HCT116 (cell line): ENCODE data around the gene SESN1. TPM values are rescaled to one million over a fixed set of nuclear protein-coding genes. Genes with fewer than 3 reads are reported as not detected.

Experiments
- ATAC-seq: fragments of 200-7000 bp; cut with Tn5 transposase; 2 replicates; pipeline ENCODE4 v1.9.1; 2020; ENCODE audit warnings: mild to moderate bottlenecking, moderate library complexity
- BruUV-seq: library from RNA; stranded (reverse); fragments of 400-500 nt; replicated peaks from 2 replicates; lab custom pipeline; 2021; lab: Mats Ljungman, UMichigan
- CTCF ChIA-PET: fragments of 300-600 bp; sonication (Branson Sonifier 250); formaldehyde crosslinking; loops from one replicate; lab custom pipeline; 2021; ENCODE audit warnings: antibody characterized with exemption; lab: Charles Lee
- POLR2A ChIA-PET: fragments of 300-600, 350-600 bp; sonication (Branson Sonifier 250); formaldehyde crosslinking; loops from one replicate; lab custom pipeline; 2021; ENCODE audit warnings: antibody characterized with exemption; lab: Charles Lee
- RAD21 ChIA-PET, 2 experiments: fragments of 300-600 bp; sonication (Branson Sonifier 250); formaldehyde crosslinking; loops; one replicate each; lab custom pipeline; 2023; ENCODE audit warnings: low total read pairs in 2 of 2; ENCODE audit not compliant: uncharacterized antibody in 2 of 2, unreplicated experiment in 2 of 2, low non-redundant PET in 1 of 2; lab: Charles Lee
- DNase-seq: peaks from one replicate; pipeline ENCODE4 v3.0.0-alpha.2; 2010; ENCODE audit warnings: low read depth, low spot score
- H2AFZ ChIP-seq: fragments of 200-600 bp; shearing (Covaris generic), sonication (generic); 2 replicates; pipeline ENCODE4 v1.6.1; 2017; ENCODE audit warnings: low read depth, mixed run types, mixed read lengths, antibody characterized with exemption, low read length; ENCODE audit not compliant: poor library complexity, severe bottlenecking
- H3K27ac ChIP-seq: 2 replicates; pipeline ENCODE4 v1.5.1; 2012; ENCODE audit warnings: low read depth, low read length
- H3K27me3 ChIP-seq: fragments of 200-600 bp; sonication (generic); 2 replicates; pipeline ENCODE4 v1.6.1; 2016; ENCODE audit warnings: mixed run types, low read length, mixed read lengths; ENCODE audit not compliant: insufficient read depth
- H3K36me3 ChIP-seq, 2 experiments: fragments of 200-500 bp in 1 of 2; fragments of 200-600 bp in 1 of 2; sonication (Bioruptor generic) in 1 of 2; sonication (generic) in 1 of 2; 2 replicates each; pipeline versions ENCODE4 v1.5.1 to v1.6.1; 2014 to 2016; ENCODE audit warnings: low read length in 2 of 2, inconsistent platforms in 1 of 2, mixed read lengths in 1 of 2, mixed run types in 1 of 2; ENCODE audit not compliant: insufficient read depth in 2 of 2, control insufficient read depth in 1 of 2
- H3K4me1 ChIP-seq, 2 experiments: fragments of 200-600 bp in 1 of 2; sonication (generic) in 1 of 2; 2 replicates each; pipeline versions ENCODE4 v1.5.1 to v1.6.1; 2012 to 2017; ENCODE audit warnings: low read length in 2 of 2, inconsistent platforms in 1 of 2, mild to moderate bottlenecking in 1 of 2, mixed read lengths in 1 of 2, mixed run types in 1 of 2, moderate library complexity in 1 of 2; ENCODE audit not compliant: insufficient read depth in 2 of 2, control insufficient read depth in 1 of 2
- H3K4me2 ChIP-seq: fragments of 200-600 bp; sonication (generic); 2 replicates; pipeline ENCODE4 v1.6.1; 2017; ENCODE audit warnings: mixed run types, low read length, mixed read lengths
- H3K4me3 ChIP-seq, 2 experiments: fragments of 200-600 bp in 1 of 2; sonication (generic) in 1 of 2; replicated peaks in 1 of 2; 2 replicates each; pipeline ENCODE4 v1.5.1; 2011 to 2016; ENCODE audit warnings: low read length in 2 of 2, control low read depth in 1 of 2, low read depth in 1 of 2, mild to moderate bottlenecking in 1 of 2, mixed read lengths in 1 of 2, mixed run types in 1 of 2
- H3K79me2 ChIP-seq: fragments of 200-600 bp; sonication (generic); 2 replicates; pipeline ENCODE4 v1.6.1; 2017; ENCODE audit warnings: mild to moderate bottlenecking, mixed run types, low read length, moderate library complexity, mixed read lengths; ENCODE audit not compliant: insufficient read depth
- H3K9ac ChIP-seq: fragments of 200-600 bp; sonication (generic); 2 replicates; pipeline ENCODE4 v1.6.1; 2016; ENCODE audit warnings: low read length, mixed read lengths
- H3K9me2 ChIP-seq: fragments of 200-600 bp; sonication (generic), shearing (Covaris generic); 2 replicates; pipeline ENCODE4 v1.6.1; 2017; ENCODE audit warnings: mixed run types, mild to moderate bottlenecking, moderate library complexity; ENCODE audit not compliant: insufficient read depth
- H3K9me3 ChIP-seq, 2 experiments: fragments of 200-500 bp in 1 of 2; fragments of 200-600 bp in 1 of 2; sonication (Bioruptor generic) in 1 of 2; sonication (generic) in 1 of 2; 2 replicates each; pipeline ENCODE4 v1.6.1; 2014 to 2017; ENCODE audit warnings: low read length in 2 of 2, mixed read lengths in 2 of 2, inconsistent platforms in 1 of 2, low read depth in 1 of 2, mild to moderate bottlenecking in 1 of 2, mixed run types in 1 of 2, moderate library complexity in 1 of 2; ENCODE audit not compliant: control insufficient read depth in 1 of 2, insufficient read depth in 1 of 2
- H4K20me1 ChIP-seq: fragments of 200-600 bp; sonication (generic), shearing (Covaris generic); 2 replicates; pipeline ENCODE4 v1.6.1; 2017; ENCODE audit warnings: mixed run types, mild to moderate bottlenecking, moderate library complexity; ENCODE audit not compliant: insufficient read depth
- ATF3 ChIP-seq: IDR thresholded peaks from 2 replicates; pipeline ENCODE4 v1.6.1; 2012
- CBX3 ChIP-seq: IDR thresholded peaks from 2 replicates; pipeline ENCODE4 v1.6.1; 2012; ENCODE audit warnings: low read depth
- CEBPB ChIP-seq: IDR thresholded peaks from 2 replicates; pipeline ENCODE4 v1.6.1; 2012; ENCODE audit warnings: low read depth
- CTCF ChIP-seq, 3 experiments: fragments of 200-600 bp in 1 of 3; sonication (generic) in 1 of 3; IDR thresholded peaks in 2 of 3; conservative IDR thresholded peaks in 1 of 3; 2 replicates each; pipeline ENCODE4 v1.5.1; 2012 to 2017; ENCODE audit warnings: low read depth in 2 of 3, low read length in 2 of 3, antibody characterized with exemption in 1 of 3, borderline replicate concordance in 1 of 3, control low read depth in 1 of 3, mild to moderate bottlenecking in 1 of 3, mixed read lengths in 1 of 3, mixed run types in 1 of 3, moderate library complexity in 1 of 3; ENCODE audit not compliant: insufficient read depth in 1 of 3
- EGR1 ChIP-seq: IDR thresholded peaks from 2 replicates; pipeline ENCODE4 v1.6.1; 2012; ENCODE audit warnings: low read depth
- EZH2 ChIP-seq: fragments of 200-600 bp; sonication (generic); IDR thresholded peaks from 2 replicates; pipeline ENCODE4 v1.6.1; 2017; ENCODE audit warnings: antibody characterized with exemption, mixed run types
- EZH2phosphoT487 ChIP-seq: fragments of 200-600 bp; IDR thresholded peaks from 2 replicates; pipeline ENCODE4 v1.6.1; 2018; ENCODE audit warnings: antibody characterized with exemption, borderline replicate concordance
- FOSL1 ChIP-seq: IDR thresholded peaks from 2 replicates; pipeline ENCODE4 v1.6.1; 2012; ENCODE audit warnings: low read depth
- JUND ChIP-seq: IDR thresholded peaks from 2 replicates; pipeline ENCODE4 v1.6.1; 2012
- MAX ChIP-seq: IDR thresholded peaks from 2 replicates; pipeline ENCODE4 v1.6.1; 2012
- POLR2A ChIP-seq: IDR thresholded peaks from 2 replicates; pipeline ENCODE4 v1.7.0; 2011; ENCODE audit warnings: borderline replicate concordance; ENCODE audit not compliant: insufficient read depth, insufficient read length; ENCODE audit errors: extremely low read depth
- REST ChIP-seq: IDR thresholded peaks from 2 replicates; pipeline ENCODE4 v1.6.1; 2012; ENCODE audit warnings: low read depth
- SP1 ChIP-seq: IDR thresholded peaks from 2 replicates; pipeline ENCODE4 v1.6.1; 2012; ENCODE audit warnings: low read depth
- SRF ChIP-seq: IDR thresholded peaks from 2 replicates; pipeline ENCODE4 v1.6.1; 2012; ENCODE audit warnings: low read depth
- TCF7L2 ChIP-seq: IDR thresholded peaks from 2 replicates; pipeline ENCODE4 v1.7.0; 2011; ENCODE audit warnings: borderline replicate concordance, inconsistent platforms; ENCODE audit not compliant: insufficient read depth, insufficient read length; ENCODE audit errors: extremely low read depth
- YY1 ChIP-seq: IDR thresholded peaks from 2 replicates; pipeline ENCODE4 v1.6.1; 2011; ENCODE audit warnings: low read length, low read depth, moderate library complexity, mild to moderate bottlenecking; ENCODE audit not compliant: insufficient replicate concordance; ENCODE audit errors: extremely low read depth
- ZBTB33 ChIP-seq: IDR thresholded peaks from 2 replicates; pipeline ENCODE4 v1.6.1; 2011; ENCODE audit warnings: mild to moderate bottlenecking, low read length, moderate library complexity; ENCODE audit not compliant: insufficient replicate concordance; ENCODE audit errors: extremely low read depth
- ZFX ChIP-seq: fragments of 450-650 bp; IDR thresholded peaks from 2 replicates; pipeline ENCODE4 v1.6.1; 2017
- intact Hi-C: fragments of 100-400 bp; cut with micrococcal nuclease; formaldehyde crosslinking; loops from 2 replicates; pipeline ENCODE4 v1.10.0; 2022
- total RNA-seq: library from RNA; stranded (reverse); gene quantifications from one replicate; pipeline ENCODE4 v1.2.1, GENCODE V29; 2021; ENCODE audit not compliant: unreplicated experiment

SESN1 gene
- total RNA-seq, 1 experiment from 2014 or later, result 9.3 TPM

GRCh38 chr6:108968325-108969316 lies 126.0 kb downstream of the SESN1 start:
- RAD21 ChIA-PET, result no interaction called here
- CTCF ChIA-PET, result no interaction called here
- Histone ChIP-seq H3K4me3 (no peak overlapping the region), H3K27ac (no peak overlapping the region), H3K36me3 (no peaks in the 10 kb centered on the region), H3K27me3 (no peaks in the 10 kb centered on the region), H3K9me3 (no peaks in the 10 kb centered on the region), H3K79me2 (no peaks in the 10 kb centered on the region), H3K9ac (no peak overlapping the region), H4K20me1 (no peaks in the 10 kb centered on the region), H3K4me2 (no peak overlapping the region), H3K4me1 (peaks cover 5 to 12% of the 10 kb centered on the region in 2 experiments; a peak in 2 of 4 replicates), H3K9me2 (no peaks in the 10 kb centered on the region), H2AFZ (no peak overlapping the region)
- DNase-seq (no peak), ATAC-seq (no peak)
- intact Hi-C loops, result no loop called here
- no peak for TF ChIP-seq JUND
- TF ChIP-seq MAX, result no peak
- TF ChIP-seq ZBTB33, result no peak
- no peak for TF ChIP-seq SP1
- no peak for TF ChIP-seq POLR2A
- no peak for TF ChIP-seq YY1
- no peak for TF ChIP-seq CBX3
- TF ChIP-seq EGR1, result no peak
- no peak for TF ChIP-seq FOSL1
- TF ChIP-seq EZH2phosphoT487, result no peak
- no peak for TF ChIP-seq ZFX
- no peak for TF ChIP-seq CEBPB
- no peak for TF ChIP-seq ATF3
- TF ChIP-seq REST, result no peak
- TF ChIP-seq SRF, result no peak
- TF ChIP-seq EZH2, result no peak
- no peak for TF ChIP-seq CTCF (IDR thresholded peaks at IDR 0.05 in 2 of 3, conservative IDR thresholded peaks at IDR 0.05 in 1 of 3; ENCODE audit: borderline replicate concordance in 1 of 3, insufficient read depth in 1 of 3, low read depth in 2 of 3, low read length in 2 of 3)
- TF ChIP-seq TCF7L2, result no peak
- BruUV-seq, result no TSS peak
- POLR2A ChIA-PET, result no interaction called here
